HL-60 (cell line): Measurements from ENCODE around the gene CLDN15.
"Not testable (repeated sequence)": the region's sequence is repeated elsewhere in the genome, so short reads cannot be mapped to it uniquely, and the experiment has no call there.

Experiments used
- DNase-seq, 2 experiments: peaks; one replicate each; pipeline ENCODE4 v3.0.0-alpha.2; 2010 to 2020; ENCODE audit warnings: low read depth in 1 of 2, low spot score in 1 of 2
- H3K27ac ChIP-seq: fragments of 250-450 bp; sonication (Bioruptor Pico); replicated peaks from 2 replicates; pipeline ENCODE4 v1.5.1; 2020; ENCODE audit warnings: mild to moderate bottlenecking, moderate library complexity
- H3K27me3 ChIP-seq: fragments of 250-450 bp; sonication (Bioruptor Pico); 2 replicates; pipeline ENCODE4 v1.5.1; 2021; ENCODE audit warnings: mild to moderate bottlenecking, moderate library complexity; ENCODE audit not compliant: insufficient read depth, poor library complexity, severe bottlenecking
- H3K4me3 ChIP-seq: replicated peaks from 2 replicates; pipeline ENCODE4 v1.5.1; 2011; ENCODE audit warnings: mild to moderate bottlenecking, control low read depth, low read length; ENCODE audit not compliant: insufficient read depth
- GABPA ChIP-seq: IDR thresholded peaks from 2 replicates; pipeline ENCODE4 v1.6.1; 2012; ENCODE audit warnings: low read depth
- POLR2AphosphoS5 ChIP-seq: IDR thresholded peaks from 2 replicates; pipeline ENCODE4 v1.6.1; 2012; ENCODE audit warnings: low read depth
- SPI1 ChIP-seq: IDR thresholded peaks from 2 replicates; pipeline ENCODE4 v1.6.1; 2012; ENCODE audit warnings: low read depth, mild to moderate bottlenecking, borderline replicate concordance
- long read RNA-seq: library from polyadenylated mRNA; unstranded; transcript quantifications from one replicate; pipeline ENCODE4 v2.0.0, GENCODE V29; 2020
- TF ChIP-seq, protein P1 (sequence below): IDR thresholded peaks from one replicate; pipeline ENCODE4 v1.5.1; 2011; ENCODE audit warnings: low read length, control low read depth, inconsistent platforms; ENCODE audit not compliant: insufficient read depth
- TF ChIP-seq, protein P2 (sequence below): IDR thresholded peaks from 2 replicates; pipeline ENCODE4 v1.6.1; 2012; ENCODE audit warnings: low read depth; ENCODE audit not compliant: insufficient replicate concordance

Gene CLDN15
- long read RNA-seq, partial matches to known transcripts = 1 of 9 reads
- long read RNA-seq, other reads (novel, unspliced or antisense) = 7 of 9 reads

DNA sequence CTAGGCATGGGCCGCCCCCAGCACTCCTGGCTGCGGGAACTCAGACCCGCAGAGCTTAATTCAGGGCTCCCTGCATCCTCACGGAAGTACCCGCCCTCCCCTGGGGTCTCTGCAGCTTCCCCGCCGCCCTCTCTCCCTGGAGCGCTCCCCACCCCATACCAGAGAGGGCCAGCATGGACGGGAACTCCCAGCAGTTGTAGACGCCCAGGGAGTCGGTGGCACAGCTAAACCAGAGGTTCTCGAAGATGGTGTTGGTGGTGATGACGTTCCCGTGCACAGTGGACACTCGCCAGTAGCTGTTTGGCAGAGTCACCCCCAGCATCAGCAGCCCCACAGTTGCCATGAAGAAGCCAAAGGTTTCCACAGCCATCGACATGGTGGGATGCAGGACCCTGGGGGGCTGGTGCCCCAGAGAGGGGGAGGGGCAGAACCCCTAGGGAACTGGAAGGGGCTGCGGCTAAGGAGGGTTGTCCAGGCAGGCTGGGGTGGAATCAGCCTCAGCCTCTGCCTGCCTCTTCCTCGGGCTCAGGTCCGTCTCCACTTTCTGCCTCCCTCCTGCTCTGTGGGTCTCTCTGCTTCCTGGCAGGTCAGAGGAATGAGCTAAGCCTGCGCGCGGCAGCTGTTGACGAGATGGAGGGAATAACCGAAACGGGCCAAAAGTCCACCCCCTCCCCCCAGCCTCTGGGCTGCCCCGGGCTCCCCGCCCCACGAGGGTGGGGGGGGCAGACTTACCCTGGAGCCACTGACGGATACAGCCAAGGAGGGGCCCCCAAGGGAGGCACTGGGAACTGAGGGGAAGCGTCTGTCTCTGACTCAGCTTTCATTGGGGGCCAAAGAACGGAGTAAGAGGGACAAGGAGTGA is at the start of gene CLDN15:
TSS of gene CLDN15 (minus strand) at position 597 of the 862 bp plus-strand sequence. CDS start at position 376, 221 bp downstream.
- TF ChIP-seq, protein P1, sequence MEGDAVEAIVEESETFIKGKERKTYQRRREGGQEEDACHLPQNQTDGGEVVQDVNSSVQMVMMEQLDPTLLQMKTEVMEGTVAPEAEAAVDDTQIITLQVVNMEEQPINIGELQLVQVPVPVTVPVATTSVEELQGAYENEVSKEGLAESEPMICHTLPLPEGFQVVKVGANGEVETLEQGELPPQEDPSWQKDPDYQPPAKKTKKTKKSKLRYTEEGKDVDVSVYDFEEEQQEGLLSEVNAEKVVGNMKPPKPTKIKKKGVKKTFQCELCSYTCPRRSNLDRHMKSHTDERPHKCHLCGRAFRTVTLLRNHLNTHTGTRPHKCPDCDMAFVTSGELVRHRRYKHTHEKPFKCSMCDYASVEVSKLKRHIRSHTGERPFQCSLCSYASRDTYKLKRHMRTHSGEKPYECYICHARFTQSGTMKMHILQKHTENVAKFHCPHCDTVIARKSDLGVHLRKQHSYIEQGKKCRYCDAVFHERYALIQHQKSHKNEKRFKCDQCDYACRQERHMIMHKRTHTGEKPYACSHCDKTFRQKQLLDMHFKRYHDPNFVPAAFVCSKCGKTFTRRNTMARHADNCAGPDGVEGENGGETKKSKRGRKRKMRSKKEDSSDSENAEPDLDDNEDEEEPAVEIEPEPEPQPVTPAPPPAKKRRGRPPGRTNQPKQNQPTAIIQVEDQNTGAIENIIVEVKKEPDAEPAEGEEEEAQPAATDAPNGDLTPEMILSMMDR = no peak
- TF ChIP-seq, protein P2, sequence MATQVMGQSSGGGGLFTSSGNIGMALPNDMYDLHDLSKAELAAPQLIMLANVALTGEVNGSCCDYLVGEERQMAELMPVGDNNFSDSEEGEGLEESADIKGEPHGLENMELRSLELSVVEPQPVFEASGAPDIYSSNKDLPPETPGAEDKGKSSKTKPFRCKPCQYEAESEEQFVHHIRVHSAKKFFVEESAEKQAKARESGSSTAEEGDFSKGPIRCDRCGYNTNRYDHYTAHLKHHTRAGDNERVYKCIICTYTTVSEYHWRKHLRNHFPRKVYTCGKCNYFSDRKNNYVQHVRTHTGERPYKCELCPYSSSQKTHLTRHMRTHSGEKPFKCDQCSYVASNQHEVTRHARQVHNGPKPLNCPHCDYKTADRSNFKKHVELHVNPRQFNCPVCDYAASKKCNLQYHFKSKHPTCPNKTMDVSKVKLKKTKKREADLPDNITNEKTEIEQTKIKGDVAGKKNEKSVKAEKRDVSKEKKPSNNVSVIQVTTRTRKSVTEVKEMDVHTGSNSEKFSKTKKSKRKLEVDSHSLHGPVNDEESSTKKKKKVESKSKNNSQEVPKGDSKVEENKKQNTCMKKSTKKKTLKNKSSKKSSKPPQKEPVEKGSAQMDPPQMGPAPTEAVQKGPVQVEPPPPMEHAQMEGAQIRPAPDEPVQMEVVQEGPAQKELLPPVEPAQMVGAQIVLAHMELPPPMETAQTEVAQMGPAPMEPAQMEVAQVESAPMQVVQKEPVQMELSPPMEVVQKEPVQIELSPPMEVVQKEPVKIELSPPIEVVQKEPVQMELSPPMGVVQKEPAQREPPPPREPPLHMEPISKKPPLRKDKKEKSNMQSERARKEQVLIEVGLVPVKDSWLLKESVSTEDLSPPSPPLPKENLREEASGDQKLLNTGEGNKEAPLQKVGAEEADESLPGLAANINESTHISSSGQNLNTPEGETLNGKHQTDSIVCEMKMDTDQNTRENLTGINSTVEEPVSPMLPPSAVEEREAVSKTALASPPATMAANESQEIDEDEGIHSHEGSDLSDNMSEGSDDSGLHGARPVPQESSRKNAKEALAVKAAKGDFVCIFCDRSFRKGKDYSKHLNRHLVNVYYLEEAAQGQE = no peak
- no peak for TF ChIP-seq GABPA
- TF ChIP-seq POLR2AphosphoS5 = no peak
- TF ChIP-seq SPI1 = no peak
- H3K27ac ChIP-seq = no peak within 1 kb of the TSS
- H3K4me3 ChIP-seq = no peak within 1 kb of the TSS
- no peaks in the 10 kb centered on the region for H3K27me3 ChIP-seq
- DNase-seq = no peak

GRCh38 chr7:101287032-101287431 is 49.4 kb upstream of the CLDN15 start:
- DNase-seq = peak; percentile 37 to 71
- peak; percentile 53; the same call in 1 of the 2 replicates for TF ChIP-seq GABPA
- peak; percentile 67; the same call in 1 of the 2 replicates for TF ChIP-seq SPI1
- TF ChIP-seq, protein P2 = no peak
- TF ChIP-seq, protein P1 = no peak
- 0 out of 2 replicates have a peak overlapping the region, but pooled peaks have one; percentile 8 for H3K27ac ChIP-seq
- no peaks in the 10 kb centered on the region for H3K27me3 ChIP-seq
- no peak overlapping the region for H3K4me3 ChIP-seq

DNA sequence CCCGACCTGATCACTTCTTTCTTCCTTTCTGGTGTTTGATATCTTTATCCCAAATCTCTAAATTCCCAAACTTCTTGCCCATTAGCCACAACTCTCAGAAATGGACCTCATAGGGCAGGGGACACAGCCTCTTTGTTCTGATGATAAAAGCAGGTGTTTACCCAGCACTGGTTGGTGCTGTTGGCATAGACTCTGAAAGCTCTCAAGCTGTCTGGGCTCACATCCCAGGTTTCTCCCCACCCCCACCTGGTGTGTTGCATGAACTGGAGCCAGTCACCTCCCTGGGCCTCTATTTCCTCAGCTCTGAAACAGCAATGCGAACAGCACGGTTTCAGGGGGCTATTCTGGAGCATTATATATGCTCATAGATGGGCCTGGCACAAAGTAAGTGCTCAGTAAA is 48.3 kb upstream of the CLDN15 start:
- H3K27ac ChIP-seq, H3K27me3 ChIP-seq, H3K4me3 ChIP-seq: not testable (repeated sequence)
- peak in 1 of 2 experiments; percentile 18 for DNase-seq

- no peak for TF ChIP-seq GABPA
- TF ChIP-seq, protein P1 = no peak
- no peak for TF ChIP-seq SPI1
- TF ChIP-seq POLR2AphosphoS5 = no peak
- TF ChIP-seq, protein P2 = no peak
- H3K27ac ChIP-seq = no peak overlapping the region
- DNase-seq = no peak
- no peaks in the 10 kb centered on the region for H3K27me3 ChIP-seq
- H3K4me3 ChIP-seq = no peak overlapping the region
Observed at GRCh38 chr7:101285171-101285570, 47.6 kb upstream of the CLDN15 start.

DNA sequence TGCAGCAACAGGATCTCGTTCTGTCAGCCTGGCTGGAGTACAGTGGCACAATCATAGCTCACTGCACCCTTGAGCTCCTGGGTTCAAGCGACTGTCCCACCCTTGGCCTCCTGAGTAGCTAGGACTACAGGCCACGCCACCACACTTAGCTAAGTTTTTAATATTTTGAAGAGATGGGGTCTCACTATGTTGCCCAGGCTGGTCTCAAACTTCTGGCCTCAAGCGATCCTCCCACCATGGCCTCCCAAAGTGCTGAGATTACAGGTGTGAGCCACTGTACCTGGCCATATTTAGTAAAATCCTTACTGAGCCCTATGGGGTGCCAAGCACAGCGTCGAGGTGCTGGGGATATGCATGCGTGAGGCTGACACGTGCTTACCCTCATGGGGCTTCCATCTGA is 43.3 kb upstream of the CLDN15 start:
- not testable (repeated sequence) for H3K4me3 ChIP-seq, H3K27ac ChIP-seq, DNase-seq, H3K27me3 ChIP-seq
